Mucosa of stomach (tissue), 1 donor: ENCODE data around the gene OCA2.

Source experiments
- H3K27me3 ChIP-seq: one replicate; pipeline ENCODE4 v1.7.0; 2013; ENCODE audit warnings: mild to moderate bottlenecking, low read length; ENCODE audit not compliant: control insufficient read depth, insufficient read depth
- H3K36me3 ChIP-seq: one replicate; pipeline ENCODE4 v1.7.0; 2013; ENCODE audit warnings: low read length; ENCODE audit not compliant: control insufficient read depth, insufficient read depth
- H3K4me1 ChIP-seq: one replicate; pipeline ENCODE4 v1.7.0; 2013; ENCODE audit warnings: mild to moderate bottlenecking, low read length; ENCODE audit not compliant: control insufficient read depth, insufficient read depth
- H3K4me3 ChIP-seq: one replicate; pipeline ENCODE4 v1.7.0; 2013; ENCODE audit warnings: low read length
- H3K9ac ChIP-seq: one replicate; pipeline ENCODE4 v1.7.0; 2013; ENCODE audit warnings: mild to moderate bottlenecking, low read length, moderate library complexity
- H3K9me3 ChIP-seq: one replicate; pipeline ENCODE4 v1.7.0; 2013; ENCODE audit warnings: mild to moderate bottlenecking, low read length, moderate library complexity; ENCODE audit not compliant: control insufficient read depth
- donor health status: Pancreatic carcinoma.

OCA2 gene

GRCh38 chr15:27815035-27815434 is 284.1 kb downstream of the OCA2 start:
- Histone ChIP-seq H3K36me3 (no peaks in the 10 kb centered on the region), H3K9me3 (no peaks in the 10 kb centered on the region), H3K27me3 (no peaks in the 10 kb centered on the region), H3K9ac (no peak overlapping the region), H3K4me3 (no peak overlapping the region), H3K4me1 (no peaks in the 10 kb centered on the region)

- H3K27me3 ChIP-seq = no peaks in the 10 kb centered on the region
- H3K4me3 ChIP-seq = no peak overlapping the region
- H3K9me3 ChIP-seq = no peaks in the 10 kb centered on the region
- no peaks in the 10 kb centered on the region for H3K36me3 ChIP-seq
- H3K9ac ChIP-seq = no peak overlapping the region
- H3K4me1 ChIP-seq = no peaks in the 10 kb centered on the region
Observed at GRCh38 chr15:27813139-27813538, 286.0 kb downstream of the OCA2 start.

GRCh38 chr15:27808182-27808581 is 290.9 kb downstream of the OCA2 start:
- no peaks in the 10 kb centered on the region for H3K27me3 ChIP-seq
- no peaks in the 10 kb centered on the region for H3K4me1 ChIP-seq
- H3K9ac ChIP-seq = no peak overlapping the region
- H3K9me3 ChIP-seq = no peaks in the 10 kb centered on the region
- no peaks in the 10 kb centered on the region for H3K36me3 ChIP-seq
- no peak overlapping the region for H3K4me3 ChIP-seq

GRCh38 chr15:27807335-27807734 is 291.8 kb downstream of the OCA2 start:
- Histone ChIP-seq H3K27me3 (no peaks in the 10 kb centered on the region), H3K9ac (no peak overlapping the region), H3K36me3 (no peaks in the 10 kb centered on the region), H3K4me1 (no peaks in the 10 kb centered on the region), H3K4me3 (no peak overlapping the region), H3K9me3 (no peaks in the 10 kb centered on the region)

GRCh38 chr15:27806396-27806795 is 292.7 kb downstream of the OCA2 start:
- Histone ChIP-seq H3K27me3 (no peaks in the 10 kb centered on the region), H3K9me3 (no peaks in the 10 kb centered on the region), H3K4me3 (no peak overlapping the region), H3K9ac (no peak overlapping the region), H3K4me1 (no peaks in the 10 kb centered on the region), H3K36me3 (no peaks in the 10 kb centered on the region)

GRCh38 chr15:27805261-27806220 is 293.6 kb downstream of the OCA2 start:
- Histone ChIP-seq H3K9ac (no peak overlapping the region), H3K4me1 (no peaks in the 10 kb centered on the region), H3K27me3 (no peaks in the 10 kb centered on the region)

GRCh38 chr15:27804569-27805260 is 294.4 kb downstream of the OCA2 start:
- Histone ChIP-seq H3K4me3 (no peak overlapping the region), H3K9me3 (no peaks in the 10 kb centered on the region), H3K36me3 (no peaks in the 10 kb centered on the region), H3K27me3 (no peaks in the 10 kb centered on the region), H3K9ac (no peak overlapping the region), H3K4me1 (no peaks in the 10 kb centered on the region)

More at GRCh38 chr15:27805261-27806220, 293.6 kb downstream of the OCA2 start:
- no peak overlapping the region for H3K4me3 ChIP-seq
- no peaks in the 10 kb centered on the region for H3K36me3 ChIP-seq
- H3K9me3 ChIP-seq = no peaks in the 10 kb centered on the region

- no peak overlapping the region for H3K9ac ChIP-seq
- H3K36me3 ChIP-seq = no peaks in the 10 kb centered on the region
- H3K4me3 ChIP-seq = no peak overlapping the region
- H3K4me1 ChIP-seq = no peaks in the 10 kb centered on the region
- no peaks in the 10 kb centered on the region for H3K9me3 ChIP-seq
- H3K27me3 ChIP-seq = no peaks in the 10 kb centered on the region
Observed at GRCh38 chr15:27798807-27799206, 300.3 kb downstream of the OCA2 start.

GRCh38 chr15:27797765-27798164 is 301.4 kb downstream of the OCA2 start:
- Histone ChIP-seq H3K4me3 (no peak overlapping the region), H3K27me3 (no peaks in the 10 kb centered on the region), H3K4me1 (no peaks in the 10 kb centered on the region), H3K9ac (no peak overlapping the region), H3K36me3 (no peaks in the 10 kb centered on the region), H3K9me3 (no peaks in the 10 kb centered on the region)

GRCh38 chr15:27796405-27797320 is 302.5 kb downstream of the OCA2 start:
- Histone ChIP-seq H3K4me3 (no peak overlapping the region), H3K36me3 (no peaks in the 10 kb centered on the region), H3K9ac (no peak overlapping the region), H3K4me1 (no peaks in the 10 kb centered on the region), H3K9me3 (no peaks in the 10 kb centered on the region), H3K27me3 (no peaks in the 10 kb centered on the region)

GRCh38 chr15:27792756-27793264 is 306.3 kb downstream of the OCA2 start:
- no peaks in the 10 kb centered on the region for H3K27me3 ChIP-seq
- H3K9ac ChIP-seq = no peak overlapping the region
- no peak overlapping the region for H3K4me3 ChIP-seq
- no peaks in the 10 kb centered on the region for H3K4me1 ChIP-seq
- no peaks in the 10 kb centered on the region for H3K9me3 ChIP-seq
- no peaks in the 10 kb centered on the region for H3K36me3 ChIP-seq
